Astrocyte of the spinal cord (primary cell): ENCODE data around the gene WDPCP.

Experiments used
- DNase-seq: peaks from one replicate; pipeline ENCODE4 v3.0.0; 2011; ENCODE audit warnings: low read depth, low spot score
- H3K4me3 ChIP-seq: 2 replicates; pipeline ENCODE4 v1.5.1; 2011; ENCODE audit warnings: low read depth, mild to moderate bottlenecking, low read length, moderate library complexity
- in situ Hi-C: cut with HindIII; loops from 2 replicates; pipeline ENCODE4 v1.10.0; 2017; ENCODE audit warnings: low sequenced_read_pairs
- TF ChIP-seq, protein P1 (sequence below): IDR thresholded peaks from 2 replicates; pipeline ENCODE4 v1.5.1; 2012; ENCODE audit warnings: low read depth, mild to moderate bottlenecking, low read length, inconsistent platforms

WDPCP gene

DNA sequence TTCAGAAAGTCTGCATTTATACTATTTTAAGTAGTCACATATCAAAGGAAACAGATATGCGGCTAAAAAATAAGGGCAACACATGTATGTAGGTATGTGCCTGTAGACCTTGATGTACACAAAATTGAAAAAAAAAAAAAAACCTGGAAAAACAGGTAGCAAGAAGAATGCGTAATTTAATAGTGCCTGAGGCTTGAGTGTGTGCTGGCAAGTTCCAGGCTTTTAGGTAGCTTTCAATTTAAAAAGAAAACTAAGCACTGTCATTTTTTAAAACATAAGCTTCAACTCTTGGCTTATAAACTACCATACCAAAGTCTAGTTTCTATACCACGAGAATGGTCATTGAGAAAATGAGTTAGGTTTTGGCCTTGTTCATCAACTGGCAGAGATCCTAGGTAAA is 465.4 kb downstream of the WDPCP start:
- DNase-seq = no peak
- in situ Hi-C loops = no loop called here
- TF ChIP-seq, protein P1, sequence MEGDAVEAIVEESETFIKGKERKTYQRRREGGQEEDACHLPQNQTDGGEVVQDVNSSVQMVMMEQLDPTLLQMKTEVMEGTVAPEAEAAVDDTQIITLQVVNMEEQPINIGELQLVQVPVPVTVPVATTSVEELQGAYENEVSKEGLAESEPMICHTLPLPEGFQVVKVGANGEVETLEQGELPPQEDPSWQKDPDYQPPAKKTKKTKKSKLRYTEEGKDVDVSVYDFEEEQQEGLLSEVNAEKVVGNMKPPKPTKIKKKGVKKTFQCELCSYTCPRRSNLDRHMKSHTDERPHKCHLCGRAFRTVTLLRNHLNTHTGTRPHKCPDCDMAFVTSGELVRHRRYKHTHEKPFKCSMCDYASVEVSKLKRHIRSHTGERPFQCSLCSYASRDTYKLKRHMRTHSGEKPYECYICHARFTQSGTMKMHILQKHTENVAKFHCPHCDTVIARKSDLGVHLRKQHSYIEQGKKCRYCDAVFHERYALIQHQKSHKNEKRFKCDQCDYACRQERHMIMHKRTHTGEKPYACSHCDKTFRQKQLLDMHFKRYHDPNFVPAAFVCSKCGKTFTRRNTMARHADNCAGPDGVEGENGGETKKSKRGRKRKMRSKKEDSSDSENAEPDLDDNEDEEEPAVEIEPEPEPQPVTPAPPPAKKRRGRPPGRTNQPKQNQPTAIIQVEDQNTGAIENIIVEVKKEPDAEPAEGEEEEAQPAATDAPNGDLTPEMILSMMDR = no peak
- H3K4me3 ChIP-seq = no peak overlapping the region

DNA sequence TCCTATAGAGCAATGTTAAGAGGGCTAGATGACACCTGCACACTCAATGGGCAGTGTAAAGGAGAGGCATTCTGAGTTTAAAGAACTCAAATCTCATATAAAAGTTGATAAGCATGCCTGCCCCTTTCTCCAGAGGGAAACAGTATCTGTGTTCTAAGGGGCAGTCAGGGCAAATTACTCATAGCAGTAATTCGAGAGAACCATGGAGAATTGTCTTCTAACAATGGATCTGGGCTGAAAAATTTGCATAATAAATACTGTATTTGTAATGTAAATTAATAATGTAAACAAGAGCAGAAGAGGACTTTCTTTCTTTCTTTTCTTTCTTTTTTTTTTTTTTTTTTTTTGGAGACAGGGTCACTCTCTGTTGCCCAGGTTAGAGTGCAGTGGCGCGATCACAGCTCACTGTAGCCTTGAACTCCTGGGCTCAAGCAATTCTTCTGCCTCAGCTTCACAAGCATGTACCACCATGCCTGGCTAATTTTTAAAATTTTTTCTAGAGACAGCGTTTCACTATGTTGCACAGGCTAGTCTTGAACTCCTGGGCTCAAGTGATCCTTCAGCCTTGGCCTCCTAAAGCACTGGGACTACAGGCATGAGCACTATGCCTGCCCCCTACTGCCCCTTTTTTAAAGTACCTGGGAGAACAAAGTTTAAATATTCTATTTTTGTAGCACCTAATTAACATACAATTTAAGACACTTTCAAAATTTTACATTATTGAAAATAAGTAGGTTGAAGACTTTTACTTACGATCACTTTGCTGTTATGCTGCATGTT is 467.0 kb downstream of the WDPCP start:
- in situ Hi-C loops = no loop called here
- TF ChIP-seq, protein P1 = no peak

DNA sequence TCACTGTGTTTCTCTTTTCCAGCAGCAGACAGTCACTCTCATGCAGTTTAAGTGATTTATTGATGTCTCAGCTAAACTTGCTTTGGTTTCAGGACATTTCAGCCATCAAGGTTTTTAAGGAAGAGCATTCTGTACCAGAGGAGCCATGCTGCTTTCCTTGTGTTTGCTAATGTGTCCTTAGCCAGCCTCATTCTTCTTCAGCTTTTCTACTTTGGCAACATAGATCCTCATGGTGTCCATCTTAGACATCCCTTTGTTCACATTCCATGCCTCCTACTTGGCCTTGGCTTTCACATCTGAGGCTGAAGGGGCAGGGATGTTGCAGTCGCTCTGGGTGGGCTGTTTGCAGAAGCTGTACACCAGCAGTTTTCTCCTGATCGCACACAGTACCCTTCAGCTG is 469.5 kb downstream of the WDPCP start:
- TF ChIP-seq, protein P1 = no peak
- no peak for DNase-seq
- H3K4me3 ChIP-seq = no peak overlapping the region
- in situ Hi-C loops = no loop called here

More for the DNA sequence above, 467.0 kb downstream of the WDPCP start:
- no peak for DNase-seq
- no peak overlapping the region for H3K4me3 ChIP-seq

DNA sequence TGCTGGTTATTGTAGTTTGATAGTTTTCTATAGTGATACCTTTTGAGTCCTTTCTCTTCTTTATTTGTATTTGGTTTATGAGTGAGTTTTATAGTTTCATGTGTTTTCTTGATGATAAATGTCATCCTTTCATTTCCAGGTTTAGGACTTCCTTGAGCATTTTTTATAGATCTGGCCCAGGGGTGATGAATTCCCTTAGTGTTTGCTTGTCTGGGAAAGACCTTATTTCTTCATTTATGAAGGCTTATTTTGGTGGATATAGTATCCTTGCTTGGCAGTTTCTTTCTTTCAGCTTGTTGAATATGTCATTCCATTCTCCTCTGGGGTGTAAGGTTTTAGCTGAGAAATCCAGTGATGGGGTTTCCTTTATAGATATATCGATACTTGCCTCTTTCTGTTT is 483.8 kb downstream of the WDPCP start:
- no peak overlapping the region for H3K4me3 ChIP-seq
- TF ChIP-seq, protein P1 = no peak
- no peak for DNase-seq
- in situ Hi-C loops = no loop called here

DNA sequence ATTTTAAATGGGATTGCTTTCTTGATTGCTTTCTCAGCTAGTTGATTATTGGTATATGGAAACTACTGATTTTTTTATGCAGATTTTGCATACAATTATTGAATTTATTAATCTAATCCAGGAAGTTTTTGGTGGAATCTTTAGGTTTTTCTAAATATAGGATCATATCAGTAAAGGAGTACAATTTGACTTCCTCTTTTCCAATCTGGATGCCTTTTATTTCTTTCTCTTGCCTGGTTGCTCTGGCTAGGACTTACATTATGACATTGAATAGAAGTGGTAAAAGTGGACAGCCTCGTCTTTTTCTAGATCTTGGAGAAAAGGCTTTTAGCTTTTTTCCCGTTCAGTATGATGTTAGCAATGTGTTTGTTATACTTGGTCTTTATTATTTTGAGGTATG is 486.3 kb downstream of the WDPCP start:
- TF ChIP-seq, protein P1 = no peak
- in situ Hi-C loops = no loop called here
- no peak for DNase-seq
- no peak overlapping the region for H3K4me3 ChIP-seq

DNA sequence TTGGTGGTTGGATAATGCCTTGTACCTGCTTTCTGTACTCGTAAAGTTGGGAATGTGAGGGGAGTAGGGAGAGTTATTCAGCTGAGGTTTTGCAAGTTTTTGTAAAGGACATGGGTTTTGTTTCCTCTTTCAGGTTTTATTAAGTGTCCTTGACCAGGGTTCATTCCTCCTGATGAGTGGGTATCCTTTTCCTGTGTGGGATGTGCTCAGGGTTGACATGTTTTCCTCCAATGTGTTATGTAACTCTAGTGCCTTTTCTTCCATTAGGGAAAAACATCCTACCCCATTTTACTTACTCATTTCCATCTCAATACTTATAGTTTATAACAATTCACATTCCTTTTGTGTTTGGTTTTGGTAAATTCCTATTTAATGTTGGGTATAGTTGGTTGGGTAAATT is 489.2 kb downstream of the WDPCP start:
- TF ChIP-seq, protein P1 = no peak
- H3K4me3 ChIP-seq = no peak overlapping the region
- no peak for DNase-seq
- in situ Hi-C loops = no loop called here

DNA sequence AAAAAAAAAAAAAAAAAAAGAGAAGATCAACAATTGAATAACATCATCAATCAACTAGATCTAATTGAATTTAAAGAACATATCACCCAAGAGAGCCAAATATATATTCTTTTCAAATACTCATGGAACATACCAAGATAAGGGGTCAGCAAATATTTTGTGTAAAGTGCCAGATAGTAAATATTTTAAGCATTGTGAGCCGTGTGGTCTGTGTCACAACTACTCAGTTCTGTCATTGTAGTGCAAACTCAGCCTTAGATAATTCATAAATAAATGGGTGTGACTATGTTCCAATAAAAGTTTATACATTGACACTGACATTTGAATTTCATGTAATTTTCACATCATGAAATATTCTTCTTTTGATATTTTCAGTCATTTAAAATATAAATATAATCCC is 491.8 kb downstream of the WDPCP start:
- TF ChIP-seq, protein P1 = no peak
- no peak for DNase-seq
- H3K4me3 ChIP-seq = no peak overlapping the region
- in situ Hi-C loops = no loop called here
